Liver (tissue), 9 donors: ENCODE data around the gene RNU1-2. TPM values are rescaled to one million over a fixed set of nuclear protein-coding genes. Genes with fewer than 3 reads are reported as not detected.

ENCODE experiments used
- DNase-seq: peaks from one replicate; pipeline ENCODE4 v3.0.0-alpha.2; 2017; ENCODE audit warnings: low spot score
- H3K27ac ChIP-seq, 2 donors: one replicate each; pipeline ENCODE4 v1.7.0; 2013; ENCODE audit warnings: inconsistent platforms in 2 of 2, low read length in 2 of 2, control low read depth in 1 of 2, low read depth in 1 of 2, mild to moderate bottlenecking in 1 of 2
- H3K27me3 ChIP-seq, 4 donors: one replicate each; pipeline versions ENCODE4 v1.6.1 to v1.7.0; 2013; ENCODE audit warnings: low read length in 3 of 4, inconsistent platforms in 1 of 4, mild to moderate bottlenecking in 1 of 4, moderate library complexity in 1 of 4; ENCODE audit not compliant: control insufficient read depth in 4 of 4, insufficient read depth in 4 of 4
- H3K36me3 ChIP-seq, 4 donors: one replicate each; pipeline versions ENCODE4 v1.6.1 to v1.7.0; 2013; ENCODE audit warnings: low read length in 3 of 4, mild to moderate bottlenecking in 3 of 4, low read depth in 1 of 4, moderate library complexity in 1 of 4; ENCODE audit not compliant: control insufficient read depth in 4 of 4, insufficient read depth in 3 of 4
- H3K4me1 ChIP-seq, 4 donors: one replicate each; pipeline versions ENCODE4 v1.6.1 to v1.7.0; 2013; ENCODE audit warnings: low read length in 3 of 4, mild to moderate bottlenecking in 3 of 4, moderate library complexity in 1 of 4; ENCODE audit not compliant: control insufficient read depth in 4 of 4, insufficient read depth in 4 of 4
- H3K4me3 ChIP-seq, 3 donors: one replicate each; pipeline versions ENCODE4 v1.6.1 to v1.7.0; 2013; ENCODE audit warnings: low read length in 3 of 3, control low read depth in 1 of 3, low read depth in 1 of 3, mild to moderate bottlenecking in 1 of 3
- H3K9ac ChIP-seq, 2 donors: one replicate each; pipeline ENCODE4 v1.7.0; 2013; ENCODE audit warnings: low read length in 2 of 2, mild to moderate bottlenecking in 2 of 2, moderate library complexity in 2 of 2, control low read depth in 1 of 2, low read depth in 1 of 2
- H3K9me3 ChIP-seq, 4 donors: one replicate each; pipeline versions ENCODE4 v1.6.1 to v1.7.0; 2013; ENCODE audit warnings: low read length in 3 of 4; ENCODE audit not compliant: control insufficient read depth in 4 of 4
- CTCF ChIP-seq: fragments of 150-350 bp; IDR thresholded peaks from 2 replicates; pipeline ENCODE4 v1.5.1; 2017; ENCODE audit warnings: improper control_type of control experiment, low read depth, low read length; ENCODE audit not compliant: missing input control
- EGR1 ChIP-seq, 2 donors: IDR thresholded peaks; 2 replicates each; pipeline ENCODE4 v1.6.1; 2016 to 2018; ENCODE audit warnings: antibody characterized with exemption in 2 of 2, low read depth in 2 of 2
- FOXA1 ChIP-seq: IDR thresholded peaks from 2 replicates; pipeline ENCODE4 v1.6.1; 2016; ENCODE audit warnings: antibody characterized with exemption
- FOXA2 ChIP-seq: IDR thresholded peaks from 2 replicates; pipeline ENCODE4 v1.6.1; 2016; ENCODE audit warnings: antibody characterized with exemption
- GABPA ChIP-seq, 2 donors: IDR thresholded peaks in 1 of 2; conservative IDR thresholded peaks in 1 of 2; 2 replicates each; pipeline ENCODE4 v1.6.1; 2016; ENCODE audit warnings: antibody characterized with exemption in 2 of 2, mild to moderate bottlenecking in 1 of 2, moderate library complexity in 1 of 2
- HNF4A ChIP-seq, 2 donors: conservative IDR thresholded peaks; 2 replicates each; pipeline ENCODE4 v1.6.1; 2016; ENCODE audit warnings: antibody characterized with exemption in 2 of 2, mild to moderate bottlenecking in 2 of 2
- HNF4G ChIP-seq: IDR thresholded peaks from 2 replicates; pipeline ENCODE4 v1.6.1; 2016; ENCODE audit warnings: antibody characterized with exemption
- JUND ChIP-seq, 2 donors: IDR thresholded peaks; 2 replicates each; pipeline ENCODE4 v1.6.1; 2016; ENCODE audit warnings: antibody characterized with exemption in 2 of 2
- NR2F2 ChIP-seq: IDR thresholded peaks from 2 replicates; pipeline ENCODE4 v1.6.1; 2016; ENCODE audit warnings: antibody characterized with exemption
- RAD21 ChIP-seq, 2 donors: IDR thresholded peaks; 2 replicates each; pipeline ENCODE4 v1.6.1; 2016; ENCODE audit warnings: antibody characterized with exemption in 2 of 2, mild to moderate bottlenecking in 2 of 2
- REST ChIP-seq: IDR thresholded peaks from 2 replicates; pipeline ENCODE4 v1.6.1; 2016; ENCODE audit warnings: antibody characterized with exemption, mild to moderate bottlenecking
- RXRA ChIP-seq, 2 donors: IDR thresholded peaks; 2 replicates each; pipeline ENCODE4 v1.6.1; 2017 to 2018; ENCODE audit warnings: antibody characterized with exemption in 2 of 2, mild to moderate bottlenecking in 1 of 2
- SP1 ChIP-seq: IDR thresholded peaks from 2 replicates; pipeline ENCODE4 v1.6.1; 2018; ENCODE audit warnings: antibody characterized with exemption, mild to moderate bottlenecking
- TAF1 ChIP-seq: conservative IDR thresholded peaks from 2 replicates; pipeline ENCODE4 v1.6.1; 2016; ENCODE audit warnings: antibody characterized with exemption, mild to moderate bottlenecking
- YY1 ChIP-seq: IDR thresholded peaks from 2 replicates; pipeline ENCODE4 v1.6.1; 2016; ENCODE audit warnings: antibody characterized with exemption, mild to moderate bottlenecking
- WGBS: extraction: QIAGEN DNeasy Blood & Tissue Kit; methylation state at CpG from one replicate; pipeline ENCODE4 v1.1.7; 2013; 5-methylcytosine and 5-hydroxymethylcytosine counted together
- polyA plus RNA-seq, 2 donors: library from polyadenylated mRNA; stranded (reverse) in 1 of 2; unstranded in 1 of 2; fragments of 200-250 nt in 1 of 2; fragments of >200 nt in 1 of 2; fragmentation: Nextera tagmentation in 1 of 2; extraction: Ambion mirVana in 1 of 2; gene quantifications; one replicate each; pipeline versions ENCODE4 v1.2.1 to v1.2.3, GENCODE V29; 2013 to 2015
- total RNA-seq, 2 donors: library from RNA; depleted of rRNA; stranded (reverse); fragments of >200 nt; gene quantifications; one replicate each; pipeline ENCODE4 v1.2.3, GENCODE V29; 2014
- TF ChIP-seq, protein P1 (sequence below): IDR thresholded peaks from 2 replicates; pipeline ENCODE4 v1.6.1; 2016; ENCODE audit warnings: antibody characterized with exemption
- TF ChIP-seq, protein P2 (sequence below): IDR thresholded peaks from 2 replicates; pipeline ENCODE4 v1.6.1; 2016; ENCODE audit warnings: antibody characterized with exemption
- TF ChIP-seq, protein P3 (sequence below): IDR thresholded peaks from 2 replicates; pipeline ENCODE4 v1.6.1; 2016; ENCODE audit warnings: antibody characterized with exemption
- donor health status: healthy.
- donor health status: healthy.
- donor health status: healthy.
- donor health status: healthy.
- donor health status: healthy.

The RNU1-2 gene
- total and polyA plus RNA-seq, 4 donors, result under 0.01 to 16.7 (median under 0.01) TPM; not detected in 1

DNA sequence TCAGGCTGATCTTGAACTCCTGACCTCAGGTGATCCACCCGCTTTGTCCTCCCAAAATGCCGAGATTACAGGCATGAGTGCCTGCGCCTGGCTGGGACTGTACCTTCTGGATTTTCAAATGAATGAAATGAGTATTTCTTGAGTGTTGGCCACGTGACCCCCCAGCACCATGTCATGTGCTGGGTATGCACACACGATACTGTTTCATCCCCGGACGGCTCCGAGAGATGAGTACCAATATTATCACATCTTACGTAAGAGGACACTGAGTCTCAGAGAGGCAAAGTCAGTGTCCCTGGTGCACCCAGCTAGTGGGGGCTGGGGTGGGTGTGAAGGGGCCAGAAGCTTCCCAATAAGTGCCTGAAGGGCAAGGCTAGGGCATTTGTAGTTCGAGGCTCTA, 25.2 kb downstream of the RNU1-2 start:
- Histone ChIP-seq H3K9ac (no peak overlapping the region), H3K27me3 (no peaks in the 10 kb centered on the region), H3K36me3 (no peaks in the 10 kb centered on the region), H3K9me3 (no peaks in the 10 kb centered on the region), H3K4me1 (peaks cover 0 to 7% (median under 1%) of the 10 kb centered on the region in 4 donors), H3K4me3 (no peak overlapping the region), H3K27ac (no peak overlapping the region)
- TF ChIP-seq CTCF, result no peak
- no peak for TF ChIP-seq REST
- TF ChIP-seq, protein P1, sequence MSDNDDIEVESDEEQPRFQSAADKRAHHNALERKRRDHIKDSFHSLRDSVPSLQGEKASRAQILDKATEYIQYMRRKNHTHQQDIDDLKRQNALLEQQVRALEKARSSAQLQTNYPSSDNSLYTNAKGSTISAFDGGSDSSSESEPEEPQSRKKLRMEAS, result no peak
- TF ChIP-seq SP1, result no peak
- TF ChIP-seq FOXA1, result no peak
- no peak for TF ChIP-seq GABPA (IDR thresholded peaks at IDR 0.05 in 1 of 2, conservative IDR thresholded peaks at IDR 0.05 in 1 of 2)
- TF ChIP-seq, protein P2, sequence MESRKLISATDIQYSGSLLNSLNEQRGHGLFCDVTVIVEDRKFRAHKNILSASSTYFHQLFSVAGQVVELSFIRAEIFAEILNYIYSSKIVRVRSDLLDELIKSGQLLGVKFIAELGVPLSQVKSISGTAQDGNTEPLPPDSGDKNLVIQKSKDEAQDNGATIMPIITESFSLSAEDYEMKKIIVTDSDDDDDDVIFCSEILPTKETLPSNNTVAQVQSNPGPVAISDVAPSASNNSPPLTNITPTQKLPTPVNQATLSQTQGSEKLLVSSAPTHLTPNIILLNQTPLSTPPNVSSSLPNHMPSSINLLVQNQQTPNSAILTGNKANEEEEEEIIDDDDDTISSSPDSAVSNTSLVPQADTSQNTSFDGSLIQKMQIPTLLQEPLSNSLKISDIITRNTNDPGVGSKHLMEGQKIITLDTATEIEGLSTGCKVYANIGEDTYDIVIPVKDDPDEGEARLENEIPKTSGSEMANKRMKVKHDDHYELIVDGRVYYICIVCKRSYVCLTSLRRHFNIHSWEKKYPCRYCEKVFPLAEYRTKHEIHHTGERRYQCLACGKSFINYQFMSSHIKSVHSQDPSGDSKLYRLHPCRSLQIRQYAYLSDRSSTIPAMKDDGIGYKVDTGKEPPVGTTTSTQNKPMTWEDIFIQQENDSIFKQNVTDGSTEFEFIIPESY, result no peak
- no peak for TF ChIP-seq FOXA2
- TF ChIP-seq HNF4A (conservative IDR thresholded peaks at IDR 0.05), result no peak
- no peak for TF ChIP-seq YY1
- TF ChIP-seq NR2F2, result no peak
- TF ChIP-seq TAF1, result no peak
- no peak for TF ChIP-seq RXRA (IDR thresholded peaks at IDR 0.05)
- TF ChIP-seq JUND (IDR thresholded peaks at IDR 0.05), result no peak
- TF ChIP-seq, protein P3, sequence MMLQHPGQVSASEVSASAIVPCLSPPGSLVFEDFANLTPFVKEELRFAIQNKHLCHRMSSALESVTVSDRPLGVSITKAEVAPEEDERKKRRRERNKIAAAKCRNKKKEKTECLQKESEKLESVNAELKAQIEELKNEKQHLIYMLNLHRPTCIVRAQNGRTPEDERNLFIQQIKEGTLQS, result no peak
- TF ChIP-seq RAD21 (IDR thresholded peaks at IDR 0.05), result no peak
- TF ChIP-seq HNF4G, result no peak
- no peak for TF ChIP-seq EGR1 (IDR thresholded peaks at IDR 0.05; ENCODE audit: low read depth in 2 of 2)
- 85% methylated on average over 10 of the region's 10 CpGs for WGBS
- DNase-seq, result no peak
